ENCODE results near the gene LLCFC1. TPM values are rescaled to one million over a fixed set of nuclear protein-coding genes. Genes with fewer than 3 reads are reported as not detected.

Gene LLCFC1
- polyA plus RNA-seq, 1 donor: 0.26 TPM

DNA sequence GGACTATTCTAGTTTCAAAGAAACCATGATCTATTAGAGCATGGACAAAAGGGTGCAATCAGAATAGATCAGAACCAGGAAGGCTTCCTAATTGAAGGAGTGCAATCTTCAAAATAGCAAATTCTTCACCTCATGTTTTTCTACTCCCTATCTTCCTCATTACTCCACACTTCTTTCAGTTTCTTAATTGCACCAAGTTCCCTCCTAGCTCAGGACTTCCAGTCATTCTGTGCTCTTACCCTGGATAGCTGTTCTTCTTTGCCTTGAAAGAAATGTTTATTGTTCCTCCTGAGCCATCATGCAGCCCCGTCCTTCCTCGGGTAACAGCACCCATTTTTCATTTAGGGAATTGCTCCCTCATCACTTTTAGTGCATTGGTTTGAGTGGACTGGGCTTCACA, 28.8 kb upstream of the LLCFC1 start:
- no peak for DNase-seq

DNA sequence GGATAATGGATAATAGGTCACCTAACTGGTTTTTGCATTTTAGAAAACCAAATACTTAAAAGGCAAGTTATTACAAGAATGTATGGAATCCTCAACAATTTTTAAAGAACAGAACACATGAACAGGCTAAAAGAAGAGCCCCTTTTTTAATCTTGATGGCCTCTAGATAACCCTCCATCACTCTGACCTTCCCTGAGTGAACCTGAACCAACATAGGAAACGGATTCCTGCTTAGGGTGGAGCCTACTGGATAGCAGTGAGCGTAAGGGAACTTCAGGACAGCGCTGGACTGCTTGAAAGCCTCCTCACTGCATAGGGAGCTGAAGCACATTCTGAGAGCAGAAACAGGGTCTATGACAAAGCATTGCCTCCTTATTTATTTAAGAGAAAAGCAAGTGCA, 26.2 kb upstream of the LLCFC1 start:
- no peak for DNase-seq

DNA sequence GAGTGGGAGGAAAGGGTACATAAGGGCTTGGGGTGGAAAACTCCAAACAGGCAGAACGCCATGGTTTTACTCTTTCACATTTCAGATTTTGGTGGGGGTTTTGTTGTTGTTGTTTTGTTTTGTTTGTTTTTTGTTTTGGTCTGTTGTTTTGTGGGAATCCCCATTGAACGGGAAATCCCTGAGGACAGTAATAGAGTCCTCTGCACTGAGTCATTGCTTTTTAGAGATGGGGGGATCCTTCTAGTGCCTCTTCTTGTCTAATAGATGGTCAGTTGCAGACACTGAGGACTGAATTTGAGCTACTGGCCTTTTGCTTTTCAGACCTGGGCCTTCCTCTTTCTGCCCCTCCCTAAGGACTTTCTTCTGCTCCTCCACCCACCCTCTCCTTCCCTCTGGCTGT, 25.7 kb upstream of the LLCFC1 start:
- DNase-seq: no peak

DNA sequence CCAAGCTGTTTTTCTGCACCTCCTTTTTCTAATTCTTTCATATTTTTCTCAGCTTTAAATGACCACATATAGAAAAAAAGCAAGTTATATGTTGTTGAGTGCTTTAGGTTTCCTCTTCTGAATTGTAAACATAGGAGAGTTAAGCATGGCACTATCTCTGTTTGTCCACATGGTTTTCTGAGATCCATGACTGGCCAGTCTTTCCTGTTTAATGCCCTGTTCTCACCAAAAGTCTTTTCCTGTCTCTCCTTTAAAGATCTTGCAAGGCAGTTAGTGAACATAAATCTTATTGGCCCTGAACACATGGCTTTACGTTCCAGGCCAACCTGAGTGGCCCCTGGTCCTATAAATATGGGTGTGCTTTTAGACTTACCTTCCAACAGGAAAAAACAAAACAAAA, 25.2 kb upstream of the LLCFC1 start:
- no peak for DNase-seq

DNA sequence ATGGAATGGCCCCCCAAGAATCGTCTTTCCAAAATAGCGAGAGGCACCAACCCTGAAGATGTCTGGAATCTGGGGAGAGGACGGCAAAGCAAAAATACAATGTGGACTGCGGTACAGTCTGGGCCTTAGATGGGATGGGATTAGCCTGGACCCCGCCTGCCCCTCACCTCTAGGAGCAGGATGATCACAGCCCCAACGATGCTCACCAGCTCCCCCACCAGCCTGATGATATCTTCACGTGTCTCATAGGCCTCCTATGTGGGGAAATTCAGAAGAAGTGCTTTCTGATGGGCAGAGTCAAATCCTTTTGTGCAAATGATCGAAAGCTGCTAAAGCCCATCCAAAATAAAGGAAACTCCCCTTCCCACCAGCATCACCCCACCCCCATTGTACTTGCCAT, 24.0 kb upstream of the LLCFC1 start:
- DNase-seq: no peak

DNA sequence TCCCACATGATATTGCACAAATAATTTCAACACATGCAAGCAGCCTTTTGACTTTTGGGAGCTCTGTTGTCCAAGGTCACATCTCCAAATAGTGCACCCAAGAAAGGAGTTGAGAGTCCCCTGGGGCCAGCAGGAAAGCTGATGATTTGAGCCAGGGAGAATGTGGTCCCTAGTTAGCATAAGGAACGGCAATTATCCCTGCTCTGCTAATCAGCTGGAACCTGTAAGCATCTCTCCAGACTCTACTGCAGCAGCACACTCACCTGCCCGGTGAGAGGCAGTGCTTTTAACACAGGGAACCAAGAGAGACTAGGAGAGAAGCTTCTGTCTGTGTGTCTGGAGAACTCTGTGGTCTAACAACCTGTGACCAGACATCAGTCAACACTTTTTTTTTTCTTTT, 22.8 kb upstream of the LLCFC1 start:
- no peak for DNase-seq

DNA sequence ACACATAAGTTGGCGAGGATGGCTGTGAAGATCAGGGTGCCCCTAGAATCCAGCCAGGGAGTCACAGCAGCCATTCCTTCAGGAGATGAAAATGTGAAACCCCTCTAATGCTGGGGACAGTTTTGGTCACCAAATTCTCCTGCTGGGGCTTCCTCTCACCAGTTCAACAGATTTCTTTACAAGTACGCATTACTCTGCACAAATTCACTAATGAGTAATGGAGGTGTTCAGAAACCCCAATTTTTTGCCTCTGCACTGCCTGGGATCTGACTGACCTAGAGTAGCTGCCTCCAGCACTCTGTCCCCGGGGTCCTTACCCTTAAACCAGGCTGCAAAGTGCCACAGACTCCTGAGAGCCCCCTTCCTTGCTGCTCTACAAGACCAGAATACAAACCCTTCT, 21.8 kb upstream of the LLCFC1 start:
- DNase-seq: no peak

DNA sequence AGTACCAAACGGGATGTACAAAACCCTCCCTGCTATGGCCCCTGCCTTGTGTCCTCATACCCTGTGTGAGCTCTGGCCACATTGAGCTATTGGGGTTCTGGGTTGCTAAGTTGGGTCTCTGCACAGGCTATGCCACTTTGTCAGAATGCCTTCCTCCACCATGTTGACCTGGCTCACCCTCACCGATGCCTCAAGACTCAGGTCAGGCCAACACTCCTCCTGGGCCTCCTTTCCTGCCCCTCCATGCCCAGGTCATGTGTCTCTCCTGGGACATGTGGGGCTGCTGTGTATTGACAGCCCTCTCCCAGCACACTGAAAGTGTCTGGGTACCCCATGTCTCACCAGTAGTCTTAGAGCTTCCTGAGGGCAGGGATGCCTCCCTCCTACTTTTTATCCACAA, 20.4 kb upstream of the LLCFC1 start:
- no peak for DNase-seq

DNA sequence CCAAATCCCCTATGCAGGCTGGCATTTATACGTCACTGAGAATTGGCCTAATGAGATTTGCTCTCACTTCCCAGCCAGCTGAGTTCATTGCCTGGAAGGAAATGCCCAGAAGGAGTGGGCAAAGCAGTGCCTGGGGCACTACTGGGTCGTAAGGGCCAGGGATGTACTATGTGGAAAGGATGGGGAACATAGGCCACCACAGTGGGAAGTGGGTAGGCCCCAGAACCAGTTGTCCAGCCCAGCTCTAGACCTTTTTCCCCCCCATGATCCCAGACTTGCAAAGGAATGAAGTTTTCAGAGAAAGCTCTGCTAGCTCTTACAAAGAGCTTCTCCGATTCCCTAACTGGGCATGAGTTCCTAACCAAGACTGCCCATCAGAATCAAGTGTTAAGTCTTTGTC, 19.6 kb upstream of the LLCFC1 start:
- no peak for DNase-seq

DNA sequence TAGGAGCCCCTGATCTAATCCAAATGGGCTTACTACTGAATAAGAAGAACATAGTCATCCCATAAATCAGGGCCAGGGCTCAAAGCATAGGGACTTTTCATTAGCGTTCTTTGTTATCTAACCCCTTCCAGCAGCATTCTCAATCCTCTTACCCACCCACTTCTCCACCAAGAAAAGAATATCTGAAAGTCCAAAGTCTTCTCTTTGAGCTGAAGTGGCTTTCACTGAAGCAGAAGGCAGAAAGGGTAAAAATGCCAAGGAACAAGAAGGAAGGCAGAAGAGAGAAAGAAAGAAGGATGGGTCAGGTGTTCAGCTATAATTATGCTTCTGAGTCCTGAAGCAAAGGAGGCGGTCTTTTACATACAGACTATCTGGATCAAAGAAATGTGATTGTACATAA, 15.9 kb upstream of the LLCFC1 start:
- DNase-seq: no peak

DNA sequence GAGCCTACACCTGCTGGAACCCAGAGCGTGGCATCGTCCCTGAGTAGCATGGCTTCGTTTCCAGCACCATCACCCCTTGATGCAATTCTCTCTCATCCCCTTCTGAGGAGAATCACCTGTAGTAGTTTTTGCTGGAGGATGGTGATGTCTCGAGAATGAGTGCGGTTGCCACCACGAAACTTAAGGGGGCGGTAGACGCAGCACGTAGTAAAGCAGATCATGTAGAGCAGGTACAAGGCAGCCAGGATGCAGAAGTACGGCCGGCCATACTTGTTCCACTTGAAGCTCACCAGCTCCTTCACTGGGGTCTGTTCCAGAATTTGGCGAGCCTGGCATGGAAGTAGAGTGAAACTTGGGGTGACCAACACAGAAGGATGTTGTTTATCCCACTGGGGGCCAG, 13.9 kb upstream of the LLCFC1 start:
- no peak for DNase-seq

DNA sequence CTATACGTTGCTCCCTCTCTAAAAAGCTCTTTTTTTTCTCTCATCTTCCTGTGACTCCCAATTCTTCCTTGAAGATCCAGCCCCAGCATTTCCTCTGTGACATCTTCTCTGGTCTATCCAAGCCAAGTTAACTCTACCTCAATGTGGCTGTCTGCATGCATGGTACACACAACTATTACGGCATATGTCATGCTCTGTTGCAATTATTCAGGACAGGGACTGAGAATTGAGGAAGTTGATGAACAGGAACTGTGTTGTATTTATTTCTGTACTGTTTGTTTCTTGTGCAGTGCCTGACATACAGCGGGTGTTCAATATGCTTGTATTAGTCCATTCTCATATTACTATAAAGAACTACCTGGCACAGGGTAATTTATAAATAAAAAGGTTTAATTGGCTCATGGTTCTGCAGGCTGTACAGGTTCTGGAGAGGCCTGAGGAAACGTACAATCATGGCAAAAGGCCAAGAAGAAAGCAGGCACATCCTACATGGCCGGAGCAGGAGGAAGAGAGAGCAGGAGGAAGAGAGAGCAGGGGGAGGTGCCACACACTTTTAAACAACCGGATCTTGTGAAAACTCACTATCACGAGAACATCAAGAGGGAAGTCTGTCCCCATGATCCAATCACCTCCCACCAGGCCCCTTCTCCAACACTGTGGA, 12.1 kb upstream of the LLCFC1 start:
- DNase-seq: no peak

DNA sequence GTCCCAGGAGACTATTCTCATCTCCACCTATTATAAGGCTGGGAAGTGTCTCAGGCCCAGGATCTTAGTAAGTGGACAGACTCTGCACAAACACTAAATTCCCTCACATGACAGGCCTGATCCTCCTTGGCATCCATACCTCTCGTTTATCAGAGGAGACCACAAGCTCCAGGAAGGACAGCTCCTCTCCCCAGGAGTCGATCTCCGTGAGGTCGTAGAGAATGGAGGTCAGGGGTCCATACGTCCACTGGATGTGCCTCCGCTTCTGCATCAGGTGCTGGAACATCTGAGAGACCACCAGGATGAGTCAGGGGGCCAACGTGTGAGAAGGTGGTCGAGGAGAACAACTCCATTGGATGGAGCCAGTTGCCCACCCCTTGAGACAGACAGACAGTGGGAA, 11.3 kb upstream of the LLCFC1 start:
- no peak for DNase-seq

DNA sequence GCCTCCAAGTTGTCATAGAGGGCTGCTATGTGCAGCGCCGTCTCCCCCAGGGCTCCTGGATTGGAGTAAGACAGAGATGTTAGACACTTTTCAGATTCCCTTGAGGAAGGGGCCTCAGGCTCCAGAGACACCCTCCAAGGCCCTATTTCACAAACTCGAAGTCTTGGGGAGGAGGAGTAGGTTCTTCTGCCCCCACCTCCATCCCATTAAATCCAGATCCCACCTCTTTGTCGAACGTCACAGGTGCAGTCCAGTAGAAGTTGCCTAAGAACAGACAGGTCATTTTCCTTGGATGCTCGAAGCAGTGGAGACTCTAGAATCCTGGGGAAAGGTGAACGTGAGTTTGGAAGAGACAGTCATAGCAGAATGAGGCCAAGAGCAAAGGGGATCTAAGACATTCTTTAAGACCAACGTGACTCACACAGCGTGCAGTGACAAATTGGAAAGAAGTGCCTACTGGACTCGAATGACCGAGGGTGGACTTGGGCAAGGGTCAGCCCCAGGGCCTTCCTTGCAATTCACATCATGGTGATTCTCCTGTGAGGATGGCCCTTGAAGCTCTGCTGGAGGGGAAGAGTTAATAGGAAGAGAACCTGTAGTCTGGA, 9.1 kb upstream of the LLCFC1 start:
- DNase-seq: no peak

DNA sequence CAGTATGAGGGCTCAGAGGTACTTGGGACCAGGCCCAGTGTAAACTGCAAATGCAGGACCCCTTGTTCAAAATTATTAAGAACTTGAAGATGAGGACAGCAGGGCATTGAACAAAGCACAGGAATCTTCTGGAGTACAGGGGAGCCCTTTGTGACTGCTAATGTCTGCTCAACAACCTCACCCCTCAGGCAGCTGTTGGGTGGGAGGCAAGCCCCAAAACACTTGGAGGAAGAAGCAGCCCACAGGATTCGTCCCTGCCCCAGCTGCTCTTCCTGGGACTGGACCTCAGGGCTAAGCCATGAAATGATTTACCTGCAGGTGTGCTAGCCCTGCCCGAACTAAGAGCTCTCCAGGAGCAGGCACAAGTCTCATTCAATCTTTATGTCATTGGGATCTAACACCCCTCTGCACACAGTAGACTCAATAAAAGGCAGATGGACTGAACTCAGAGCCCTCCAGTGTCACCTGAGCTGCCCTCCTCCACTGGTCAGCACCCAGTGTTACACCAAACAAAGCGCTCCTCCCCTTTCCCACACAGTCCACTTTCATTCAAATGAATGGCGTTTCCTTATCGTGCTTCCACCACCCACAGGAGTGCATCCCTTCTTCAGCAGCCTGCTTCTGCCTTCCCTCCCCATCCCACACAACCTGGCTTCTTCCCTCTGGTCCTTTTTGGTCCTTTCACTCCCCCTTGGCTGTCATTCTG, 6.7 kb upstream of the LLCFC1 start:
- DNase-seq: no peak

DNA sequence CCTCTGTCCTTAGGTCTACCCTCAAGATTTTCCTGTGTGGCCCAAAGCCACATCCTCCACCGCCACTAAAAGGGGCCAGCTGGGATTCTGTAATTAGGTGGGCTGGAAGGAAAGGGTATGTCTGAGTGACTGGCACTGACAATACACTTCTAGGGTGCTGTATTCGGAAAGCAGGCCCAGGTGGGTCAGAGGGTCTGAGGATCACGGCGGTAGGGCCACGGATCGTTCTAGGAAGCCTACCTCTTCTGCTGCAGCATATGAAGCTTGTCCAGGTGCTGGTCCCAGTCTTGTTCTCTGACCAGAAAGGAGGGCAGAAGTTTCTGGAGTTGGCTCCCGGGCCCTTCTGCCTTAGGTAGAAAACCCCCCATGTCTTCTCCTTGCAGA, 6.2 kb upstream of the LLCFC1 start:
- no peak for DNase-seq

DNA sequence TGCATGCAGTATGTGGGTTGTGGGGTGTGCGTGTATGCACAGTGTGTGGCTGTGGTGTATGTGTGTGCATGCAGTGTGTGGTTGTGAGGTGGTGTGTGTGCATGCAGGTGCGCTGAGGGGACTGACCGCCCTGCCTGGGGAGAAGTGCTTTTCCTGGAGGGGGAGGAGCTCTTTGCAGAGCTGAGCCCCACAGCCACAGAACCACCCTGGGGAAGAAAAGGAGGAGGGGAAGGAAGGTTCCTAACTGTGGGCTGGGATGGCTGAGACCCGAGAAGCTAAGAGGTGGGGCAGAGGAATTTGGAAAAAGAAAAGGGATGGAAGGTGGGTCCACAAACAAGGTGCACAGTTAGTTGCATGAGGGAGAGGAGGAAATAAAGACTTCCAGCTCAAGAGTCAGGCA, 5.7 kb upstream of the LLCFC1 start, which contains the start of gene TRPV5:
TRPV5 (minus strand) TSS at position 123 of the 400 bp plus-strand sequence. CDS start 287 bp downstream, outside the sequence.
- DNase-seq: no peak

DNA sequence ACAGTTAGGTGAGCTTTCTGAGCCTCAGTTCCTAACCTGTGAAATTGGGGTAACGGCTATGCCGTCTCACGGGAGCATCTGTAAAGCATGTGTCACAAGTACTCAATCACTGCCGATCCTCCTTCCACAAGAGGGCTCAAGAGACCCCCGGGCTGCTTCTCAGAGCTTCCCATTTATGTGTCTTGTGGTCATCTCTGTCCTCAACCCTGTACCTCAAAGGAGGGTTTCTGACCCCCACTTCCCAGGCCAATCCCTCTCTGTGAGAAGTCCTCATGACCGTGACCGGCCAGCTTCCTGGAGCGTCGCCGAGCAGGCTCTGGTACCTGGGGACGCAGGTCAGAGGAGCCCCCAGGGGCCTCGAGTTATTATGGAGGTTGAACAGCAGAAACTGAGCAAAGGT, 5.2 kb upstream of the LLCFC1 start:
- DNase-seq: no peak

DNA sequence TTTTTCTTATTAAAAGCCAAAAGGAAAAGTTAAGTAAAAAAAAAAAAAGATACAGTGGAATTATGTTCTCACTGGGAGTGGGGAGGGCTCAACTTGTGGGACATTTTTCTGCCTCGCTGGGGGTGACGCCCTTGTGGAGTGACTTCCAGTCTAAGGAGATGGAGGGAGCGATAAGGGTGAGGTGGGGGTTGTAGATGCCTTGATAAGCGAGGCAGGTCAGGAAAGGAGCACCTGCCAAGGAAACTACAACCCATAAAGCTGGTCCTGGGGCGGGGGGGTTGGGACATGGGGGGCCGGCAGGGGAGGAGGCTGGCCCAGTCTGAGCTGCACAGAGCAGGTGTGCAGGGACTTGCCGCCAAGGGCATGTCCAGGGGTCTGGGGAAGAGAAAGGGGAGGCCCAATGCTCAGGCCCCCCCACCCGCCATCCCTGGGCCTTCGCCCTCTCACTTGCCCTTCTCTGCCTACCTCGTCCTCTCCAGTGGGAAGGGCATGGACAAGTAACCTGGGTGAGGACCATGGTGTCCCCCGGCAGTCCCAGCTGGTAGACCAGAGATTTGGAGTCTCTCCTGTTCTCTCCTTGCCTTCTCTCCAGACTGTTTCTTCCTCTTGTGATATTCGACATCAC, 3.2 kb upstream of the LLCFC1 start:
- DNase-seq: no peak

DNA sequence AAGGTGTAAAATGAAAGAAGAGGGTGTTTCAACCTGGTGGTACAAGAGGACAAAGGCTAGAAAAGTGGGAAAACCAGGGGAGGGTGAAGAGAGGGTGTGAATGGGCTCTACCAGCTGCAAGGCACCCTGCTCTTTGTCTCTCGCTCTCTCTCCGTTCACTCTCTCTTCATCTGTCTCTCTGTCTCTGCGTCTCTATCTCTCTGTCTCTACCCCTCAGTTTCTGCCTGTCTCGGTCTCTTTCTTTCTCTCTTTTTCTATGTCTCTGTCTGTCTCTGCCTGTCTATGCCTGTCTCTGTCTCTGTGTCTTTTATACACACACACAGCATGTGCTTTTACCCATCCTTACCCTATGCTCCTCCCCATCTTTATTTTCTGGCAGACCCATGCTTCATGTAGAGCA, 673 bp upstream of the LLCFC1 start:
- no peak for DNase-seq

DNA sequence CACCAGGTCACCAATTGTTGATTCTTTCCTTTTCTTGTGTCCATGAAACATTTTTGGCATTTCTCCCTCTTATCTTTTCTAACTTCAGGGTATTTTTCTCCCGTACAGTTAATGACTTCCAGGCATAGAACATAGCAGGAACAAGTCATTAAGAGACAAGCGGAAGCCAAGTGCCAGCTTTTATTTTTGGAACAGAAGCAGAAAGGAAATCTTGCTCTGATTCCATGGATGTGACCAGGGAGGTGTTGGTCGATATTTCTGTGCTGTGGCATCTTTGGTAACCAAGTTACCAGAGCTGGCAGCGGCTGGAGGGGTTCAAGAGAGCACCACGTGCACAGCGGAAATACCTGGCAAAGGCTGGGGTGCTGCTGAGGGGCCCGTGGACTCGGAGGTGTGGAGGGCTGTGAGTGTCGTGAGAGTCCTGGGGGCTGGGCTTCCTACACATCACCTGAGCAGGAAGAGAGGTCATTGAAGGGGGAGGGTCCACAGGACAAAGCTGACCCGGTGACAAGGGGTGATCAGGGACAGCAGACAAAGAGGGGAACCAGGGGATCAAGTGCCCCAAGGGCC, 1.8 kb downstream of the LLCFC1 start:
- DNase-seq: no peak

DNA sequence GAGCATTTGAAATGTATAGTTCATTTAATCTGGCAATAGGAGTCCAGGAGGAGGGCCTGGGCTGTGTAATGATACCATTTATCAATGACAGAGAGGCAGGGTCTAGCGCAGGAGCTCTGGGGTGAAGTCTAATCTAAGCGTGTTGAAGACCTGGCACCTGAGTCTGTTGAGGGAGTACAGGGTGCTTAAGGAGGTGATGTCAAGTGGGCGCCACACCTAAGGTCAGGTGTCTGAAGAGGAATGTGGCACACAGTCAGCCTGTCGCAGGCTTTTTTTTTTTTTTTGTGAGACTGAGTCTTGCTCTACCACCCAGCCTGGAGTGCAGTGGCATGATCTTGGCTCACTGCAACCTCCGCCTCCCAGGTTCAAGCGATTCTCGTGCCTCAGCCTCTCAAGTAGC, 2.3 kb downstream of the LLCFC1 start:
- no peak for DNase-seq

DNA sequence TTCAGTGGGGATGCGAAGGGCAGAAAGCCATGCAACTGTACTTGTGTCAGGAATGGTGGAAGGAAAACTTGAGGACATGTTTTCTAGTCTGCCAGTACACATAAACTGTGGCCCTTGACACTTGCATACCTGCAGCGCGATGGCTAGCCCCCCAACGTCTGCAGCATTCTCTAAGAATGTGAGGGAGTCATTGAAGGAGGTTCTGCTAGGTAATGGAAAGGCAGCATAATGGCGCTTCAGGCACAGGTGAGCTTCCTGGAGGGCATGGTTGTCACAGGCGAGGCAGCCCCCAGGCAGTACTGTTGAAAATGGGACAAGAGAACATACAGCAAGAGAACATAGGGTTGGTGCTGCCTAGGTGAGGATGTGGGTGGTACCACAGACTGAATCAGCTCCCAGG, 3.5 kb downstream of the LLCFC1 start:
- no peak for DNase-seq
